Nephron (organoid): ENCODE measurements around the gene PSG3.
"Not testable (repeated sequence)": the region's sequence is repeated elsewhere in the genome, so short reads cannot be mapped to it uniquely, and the experiment has no call there.

ENCODE experiments used
- H3K27ac Mint-ChIP-seq, 3 experiments: 2 replicates each; pipeline ENCODE4 v1.8.0; 2020; ENCODE audit warnings: mixed read lengths in 3 of 3, mild to moderate bottlenecking in 2 of 3, moderate library complexity in 1 of 3
- H3K27me3 Mint-ChIP-seq: 2 replicates; pipeline ENCODE4 v1.8.0; 2021; ENCODE audit warnings: low read depth, mild to moderate bottlenecking, moderate library complexity, mixed read lengths
- H3K36me3 Mint-ChIP-seq: 2 replicates; pipeline ENCODE4 v1.8.0; 2020; ENCODE audit warnings: low read depth, mixed read lengths
- H3K4me1 Mint-ChIP-seq: 2 replicates; pipeline ENCODE4 v1.8.0; 2020; ENCODE audit warnings: mixed read lengths
- H3K4me3 Mint-ChIP-seq, 3 experiments: 2 replicates each; pipeline ENCODE4 v1.8.0; 2020; ENCODE audit warnings: mild to moderate bottlenecking in 3 of 3, mixed read lengths in 3 of 3, moderate library complexity in 2 of 3
- H3K9me3 Mint-ChIP-seq: 2 replicates; pipeline ENCODE4 v1.8.0; 2020; ENCODE audit warnings: mixed read lengths
- TF ChIP-seq, protein P1 (sequence below), 3 experiments: fragments of 200-600 bp; sonication (generic); IDR thresholded peaks; one replicate each; pipeline ENCODE4 v1.5.0; 2021; ENCODE audit warnings: antibody characterized with exemption in 3 of 3; ENCODE audit not compliant: unreplicated experiment in 3 of 3

PSG3 gene

DNA sequence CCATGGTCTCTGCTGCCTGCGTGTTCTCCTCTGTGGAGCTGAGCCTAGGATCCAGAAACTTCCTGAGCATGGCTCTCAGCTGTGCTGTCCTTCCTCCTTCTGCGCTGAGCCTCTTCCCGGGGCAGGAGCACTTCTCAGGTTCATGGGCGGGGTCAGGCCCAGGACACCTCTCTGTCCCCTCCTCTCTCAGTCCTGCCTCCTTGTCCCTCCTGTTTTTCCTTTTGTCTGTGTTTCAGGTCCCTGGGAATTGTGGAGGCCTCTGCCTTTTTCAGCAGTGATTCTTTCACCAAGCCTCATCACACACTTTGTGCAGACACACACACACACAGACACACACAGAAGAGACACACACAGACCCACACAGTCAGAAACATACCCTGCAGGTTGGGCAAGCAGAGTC lies at the start of gene PSG3:
Gene PSG3, minus strand, starts transcription at position 101 of the 400 bp plus-strand sequence. Its CDS starts 97 bp downstream, at position 4.
- H3K9me3 Mint-ChIP-seq: peaks cover 40% of the 10 kb centered on the region
- not testable (repeated sequence) for H3K27ac Mint-ChIP-seq, H3K4me3 Mint-ChIP-seq, H3K4me1 Mint-ChIP-seq, H3K36me3 Mint-ChIP-seq, H3K27me3 Mint-ChIP-seq

DNA sequence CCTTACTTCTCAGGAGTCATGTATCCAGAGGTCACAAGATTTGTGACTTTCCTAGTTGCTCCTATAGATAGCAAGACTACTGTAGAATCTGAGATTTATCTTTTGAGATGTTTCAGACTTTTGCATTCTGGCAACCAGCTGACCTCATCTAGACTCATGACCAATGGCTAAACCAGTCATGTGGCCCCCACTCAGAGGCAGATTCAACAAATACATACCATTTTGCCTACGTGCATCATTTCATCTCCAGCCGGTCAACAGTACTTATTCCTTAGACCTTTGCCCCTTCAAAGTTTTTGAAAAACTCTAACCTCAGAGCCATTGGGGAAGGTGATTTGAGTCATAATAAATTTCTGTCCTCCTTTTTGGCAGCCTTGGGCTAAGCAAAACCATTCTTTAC lies 48.5 kb upstream of the PSG3 start:
- H3K4me3 Mint-ChIP-seq, H3K27me3 Mint-ChIP-seq, H3K4me1 Mint-ChIP-seq: not testable (repeated sequence)

GRCh38 chr19:42787766-42788165 lies 47.5 kb upstream of the PSG3 start:
- peaks cover 41% of the 10 kb centered on the region for H3K9me3 Mint-ChIP-seq
- not testable (repeated sequence) for H3K4me1 Mint-ChIP-seq, H3K27me3 Mint-ChIP-seq, H3K4me3 Mint-ChIP-seq, H3K36me3 Mint-ChIP-seq, H3K27ac Mint-ChIP-seq

More for the DNA sequence above, 48.5 kb upstream of the PSG3 start:
- not testable (repeated sequence) for H3K27ac Mint-ChIP-seq, H3K36me3 Mint-ChIP-seq
- H3K9me3 Mint-ChIP-seq: peaks cover 51% of the 10 kb centered on the region

- not testable (repeated sequence) for H3K27me3 Mint-ChIP-seq, H3K27ac Mint-ChIP-seq, H3K4me3 Mint-ChIP-seq, H3K36me3 Mint-ChIP-seq, H3K4me1 Mint-ChIP-seq
- TF ChIP-seq, protein P1, sequence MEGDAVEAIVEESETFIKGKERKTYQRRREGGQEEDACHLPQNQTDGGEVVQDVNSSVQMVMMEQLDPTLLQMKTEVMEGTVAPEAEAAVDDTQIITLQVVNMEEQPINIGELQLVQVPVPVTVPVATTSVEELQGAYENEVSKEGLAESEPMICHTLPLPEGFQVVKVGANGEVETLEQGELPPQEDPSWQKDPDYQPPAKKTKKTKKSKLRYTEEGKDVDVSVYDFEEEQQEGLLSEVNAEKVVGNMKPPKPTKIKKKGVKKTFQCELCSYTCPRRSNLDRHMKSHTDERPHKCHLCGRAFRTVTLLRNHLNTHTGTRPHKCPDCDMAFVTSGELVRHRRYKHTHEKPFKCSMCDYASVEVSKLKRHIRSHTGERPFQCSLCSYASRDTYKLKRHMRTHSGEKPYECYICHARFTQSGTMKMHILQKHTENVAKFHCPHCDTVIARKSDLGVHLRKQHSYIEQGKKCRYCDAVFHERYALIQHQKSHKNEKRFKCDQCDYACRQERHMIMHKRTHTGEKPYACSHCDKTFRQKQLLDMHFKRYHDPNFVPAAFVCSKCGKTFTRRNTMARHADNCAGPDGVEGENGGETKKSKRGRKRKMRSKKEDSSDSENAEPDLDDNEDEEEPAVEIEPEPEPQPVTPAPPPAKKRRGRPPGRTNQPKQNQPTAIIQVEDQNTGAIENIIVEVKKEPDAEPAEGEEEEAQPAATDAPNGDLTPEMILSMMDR (IDR thresholded peaks at IDR 0.05; ENCODE audit: unreplicated experiment in 3 of 3): peak in 1 of 3 experiments; percentile 7
- peaks cover 40% of the 10 kb centered on the region for H3K9me3 Mint-ChIP-seq
Measured at GRCh38 chr19:42776750-42777612, 36.7 kb upstream of the PSG3 start.

- H3K4me1 Mint-ChIP-seq, H3K27ac Mint-ChIP-seq, H3K27me3 Mint-ChIP-seq, H3K36me3 Mint-ChIP-seq, H3K4me3 Mint-ChIP-seq: not testable (repeated sequence)
- peaks cover 29% of the 10 kb centered on the region for H3K9me3 Mint-ChIP-seq
Measured at GRCh38 chr19:42774510-42775158, 34.4 kb upstream of the PSG3 start.

- not testable (repeated sequence) for H3K27ac Mint-ChIP-seq, H3K4me3 Mint-ChIP-seq, H3K27me3 Mint-ChIP-seq, H3K36me3 Mint-ChIP-seq, H3K4me1 Mint-ChIP-seq
- peaks cover 44% of the 10 kb centered on the region for H3K9me3 Mint-ChIP-seq
Measured at GRCh38 chr19:42767319-42767718, 27.0 kb upstream of the PSG3 start.

DNA sequence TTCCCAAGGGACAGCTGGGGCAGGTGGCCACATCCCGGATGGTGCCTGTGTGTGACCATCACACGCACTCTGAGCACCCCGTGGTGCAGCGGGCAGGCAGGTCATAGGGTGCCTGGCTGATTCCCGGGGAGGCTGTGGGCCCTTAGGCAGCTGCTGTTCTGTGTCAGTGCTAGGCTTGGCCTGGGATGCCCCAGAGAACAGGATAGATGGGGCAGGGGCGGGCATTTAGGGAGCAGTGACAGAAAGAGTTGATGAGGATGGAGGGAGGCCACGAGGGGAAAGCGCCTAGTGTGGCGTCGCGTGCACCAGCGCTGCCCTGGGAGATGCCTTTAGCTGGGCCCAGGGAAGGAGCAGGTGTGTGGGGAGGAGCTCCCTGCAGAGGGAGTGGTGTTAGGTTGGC lies 26.6 kb upstream of the PSG3 start:
- not testable (repeated sequence) for H3K27me3 Mint-ChIP-seq

GRCh38 chr19:42764836-42765235 lies 24.6 kb upstream of the PSG3 start:
- Mint-ChIP-seq H3K27me3 (no peaks in the 10 kb centered on the region), H3K4me3 (no peak overlapping the region), H3K27ac (no peak overlapping the region), H3K36me3 (peaks cover 7% of the 10 kb centered on the region), H3K9me3 (peaks cover 53% of the 10 kb centered on the region), H3K4me1 (no peaks in the 10 kb centered on the region)
- TF ChIP-seq, protein P1 (IDR thresholded peaks at IDR 0.05; ENCODE audit: unreplicated experiment in 3 of 3): no peak

More for the DNA sequence above, 26.6 kb upstream of the PSG3 start:
- peaks cover 44% of the 10 kb centered on the region for H3K9me3 Mint-ChIP-seq
- not testable (repeated sequence) for H3K27ac Mint-ChIP-seq, H3K36me3 Mint-ChIP-seq, H3K4me1 Mint-ChIP-seq, H3K4me3 Mint-ChIP-seq

- Mint-ChIP-seq H3K4me3 (no peak overlapping the region), H3K27me3 (no peaks in the 10 kb centered on the region)
Measured at GRCh38 chr19:42762789-42763188, 22.5 kb upstream of the PSG3 start.

DNA sequence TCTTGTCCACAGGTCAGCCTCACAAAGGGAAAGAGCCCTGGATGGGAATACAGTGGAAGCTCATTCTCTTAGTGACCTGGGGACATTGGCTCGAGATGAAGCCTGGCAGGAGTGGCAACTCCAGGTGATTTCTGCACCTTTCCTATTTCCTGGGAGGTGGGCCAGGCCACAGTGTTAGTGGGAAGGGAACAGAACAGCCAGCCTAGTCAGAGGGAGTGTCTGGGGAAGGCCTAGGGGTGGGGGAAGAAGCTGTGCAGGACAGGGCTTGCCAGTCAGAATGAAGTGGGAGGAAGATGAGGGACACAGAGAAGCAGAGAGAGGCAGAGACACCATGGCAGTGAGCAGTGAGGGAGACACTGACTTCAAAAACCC lies 21.6 kb upstream of the PSG3 start:
- not testable (repeated sequence) for H3K36me3 Mint-ChIP-seq, H3K27me3 Mint-ChIP-seq, H3K4me3 Mint-ChIP-seq

More at GRCh38 chr19:42762789-42763188, 22.5 kb upstream of the PSG3 start:
- Mint-ChIP-seq H3K9me3 (peaks cover 51% of the 10 kb centered on the region), H3K4me1 (no peaks in the 10 kb centered on the region), H3K36me3 (peaks cover 7% of the 10 kb centered on the region), H3K27ac (no peak overlapping the region)
- TF ChIP-seq, protein P1 (IDR thresholded peaks at IDR 0.05; ENCODE audit: unreplicated experiment in 3 of 3): no peak

DNA sequence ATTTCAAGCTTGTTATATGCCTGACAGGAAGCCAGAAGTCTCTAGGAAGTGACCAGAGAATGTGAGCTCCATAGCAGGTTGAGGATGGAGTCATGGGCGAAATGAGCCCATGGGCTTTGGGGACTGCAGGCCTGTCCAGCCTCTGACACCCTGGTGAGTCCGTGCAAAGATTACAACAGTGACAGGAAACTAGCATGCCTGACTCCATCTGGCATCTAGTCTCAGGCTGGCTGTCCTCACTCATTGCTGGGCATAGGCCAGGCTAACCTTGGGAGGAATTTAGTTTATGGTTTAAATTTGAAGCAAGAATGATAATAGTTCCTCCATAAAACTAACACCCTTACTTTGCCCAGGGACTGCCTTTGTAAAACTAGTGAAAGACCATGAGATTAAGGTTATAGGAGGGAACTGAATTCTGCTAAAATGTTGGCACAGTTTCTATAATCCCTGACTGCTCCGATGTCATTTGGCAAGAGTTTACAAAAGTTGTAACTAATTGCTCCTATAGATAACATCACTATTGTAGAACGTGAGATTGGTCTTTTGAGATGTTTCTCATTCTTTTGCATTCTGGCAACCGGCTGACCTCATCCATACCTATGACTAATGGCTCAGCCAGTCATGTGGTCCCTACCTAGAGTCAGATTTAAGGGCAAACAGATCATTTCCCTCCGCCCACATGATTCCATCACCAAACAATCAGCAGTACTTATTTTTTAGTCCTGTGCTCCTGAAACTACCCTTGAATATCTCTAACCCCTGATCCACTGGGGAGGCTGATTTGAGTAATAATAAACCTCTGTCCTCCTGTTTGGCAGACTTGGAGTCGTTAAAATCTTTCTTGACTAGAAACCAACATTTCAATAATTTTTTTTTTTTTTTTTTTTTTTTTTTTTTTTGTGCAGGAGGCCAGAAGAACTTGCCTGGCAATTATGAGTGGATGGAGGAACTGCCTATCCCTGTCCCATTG lies 21.0 kb upstream of the PSG3 start:
- H3K4me1 Mint-ChIP-seq, H3K27me3 Mint-ChIP-seq, H3K4me3 Mint-ChIP-seq, H3K27ac Mint-ChIP-seq, H3K36me3 Mint-ChIP-seq: not testable (repeated sequence)
- H3K9me3 Mint-ChIP-seq: peaks cover 41% of the 10 kb centered on the region

More for the DNA sequence above, 21.6 kb upstream of the PSG3 start:
- not testable (repeated sequence) for H3K4me1 Mint-ChIP-seq, H3K27ac Mint-ChIP-seq
- peaks cover 47% of the 10 kb centered on the region for H3K9me3 Mint-ChIP-seq
